DND-41 (cell line): ENCODE results near the gene PPP1R3E.

ENCODE experiments used
- CTCF ChIP-seq: IDR thresholded peaks from 2 replicates; pipeline ENCODE4 v1.5.1; 2012; ENCODE audit warnings: borderline replicate concordance, low read length, moderate library complexity, mild to moderate bottlenecking; ENCODE audit not compliant: poor library complexity, severe bottlenecking; ENCODE audit errors: extremely low read depth
- EZH2 ChIP-seq: IDR thresholded peaks from 3 replicates; pipeline ENCODE4 v1.6.1; 2012; ENCODE audit warnings: borderline replicate concordance, low read depth, mild to moderate bottlenecking, moderate library complexity, low read length, inconsistent platforms; ENCODE audit not compliant: severe bottlenecking

GRCh38 chr14:23302290-23303225 lies at the start of gene PPP1R3E:
- no peak for TF ChIP-seq CTCF
- TF ChIP-seq EZH2 = no peak
